ENCODE measurements around the gene ACOXL.

GRCh38 chr2:110743600-110743999 is 11.2 kb downstream of the ACOXL start:
- TF ChIP-seq CTCF (IDR thresholded peaks at IDR 0.05), result no peak
- TF ChIP-seq POLR2A (IDR thresholded peaks at IDR 0.05), result no peak

Measured in testis (tissue), 2 donors.